Stimulated activated CD4-positive, alpha-beta T cell treated with anti-CD3 and anti-CD28 coated beads, Interleukin-2, amount 100 ng/mL, for 4 hours (primary cell): ENCODE results near the gene TEPSIN.
"Not testable (repeated sequence)": the region's sequence is repeated elsewhere in the genome, so short reads cannot be mapped to it uniquely, and the experiment has no call there.

ENCODE experiments used
- DNase-seq: peaks from one replicate; pipeline ENCODE4 v3.0.0-alpha.2; 2020; ENCODE audit warnings: low read depth

TEPSIN gene

DNA sequence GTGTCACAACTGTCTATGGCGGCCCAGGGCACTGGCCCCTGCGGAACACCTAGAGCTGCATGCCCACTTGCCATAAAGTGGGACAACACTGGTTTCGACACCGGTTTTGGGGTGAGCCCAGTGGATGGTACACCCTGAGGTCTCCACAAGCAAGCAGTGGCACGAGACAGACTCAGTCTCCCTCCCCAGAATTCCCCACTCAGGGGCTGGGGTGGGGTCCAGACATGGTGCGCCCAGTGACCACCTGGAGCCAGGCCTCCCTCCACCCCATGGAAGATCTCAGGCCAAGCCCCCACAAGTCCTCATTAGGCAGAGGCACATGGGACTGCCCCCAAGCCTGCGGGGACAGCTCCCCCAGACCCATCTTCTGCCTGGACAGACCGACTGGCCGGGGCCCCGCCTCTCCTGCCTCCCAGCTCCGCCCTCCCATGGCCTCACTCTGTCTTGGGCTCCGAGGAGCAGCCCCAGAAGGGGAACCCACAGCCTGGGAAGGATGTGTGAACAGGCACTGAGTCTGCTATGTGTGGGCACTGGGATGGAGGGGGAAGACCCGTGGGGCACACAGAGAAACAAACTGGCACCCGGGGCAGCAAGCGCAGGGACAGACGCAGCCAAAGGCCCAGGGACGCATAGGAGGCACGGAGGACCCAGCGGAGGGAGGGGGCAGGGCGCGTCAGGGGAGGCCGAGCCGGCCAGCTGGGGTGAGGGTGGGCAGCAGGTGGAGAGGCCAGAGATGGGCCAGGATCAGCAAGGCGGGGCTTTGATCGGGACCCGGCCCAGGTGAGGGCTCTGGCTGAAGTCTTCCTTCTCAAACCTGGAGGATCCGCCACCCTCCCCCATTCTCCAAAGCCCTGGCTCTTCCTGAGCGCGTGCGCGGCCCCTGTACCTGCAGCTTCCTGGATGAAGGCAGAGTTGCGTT lies 2.8 kb downstream of the TEPSIN start:
- no peak for DNase-seq

DNA sequence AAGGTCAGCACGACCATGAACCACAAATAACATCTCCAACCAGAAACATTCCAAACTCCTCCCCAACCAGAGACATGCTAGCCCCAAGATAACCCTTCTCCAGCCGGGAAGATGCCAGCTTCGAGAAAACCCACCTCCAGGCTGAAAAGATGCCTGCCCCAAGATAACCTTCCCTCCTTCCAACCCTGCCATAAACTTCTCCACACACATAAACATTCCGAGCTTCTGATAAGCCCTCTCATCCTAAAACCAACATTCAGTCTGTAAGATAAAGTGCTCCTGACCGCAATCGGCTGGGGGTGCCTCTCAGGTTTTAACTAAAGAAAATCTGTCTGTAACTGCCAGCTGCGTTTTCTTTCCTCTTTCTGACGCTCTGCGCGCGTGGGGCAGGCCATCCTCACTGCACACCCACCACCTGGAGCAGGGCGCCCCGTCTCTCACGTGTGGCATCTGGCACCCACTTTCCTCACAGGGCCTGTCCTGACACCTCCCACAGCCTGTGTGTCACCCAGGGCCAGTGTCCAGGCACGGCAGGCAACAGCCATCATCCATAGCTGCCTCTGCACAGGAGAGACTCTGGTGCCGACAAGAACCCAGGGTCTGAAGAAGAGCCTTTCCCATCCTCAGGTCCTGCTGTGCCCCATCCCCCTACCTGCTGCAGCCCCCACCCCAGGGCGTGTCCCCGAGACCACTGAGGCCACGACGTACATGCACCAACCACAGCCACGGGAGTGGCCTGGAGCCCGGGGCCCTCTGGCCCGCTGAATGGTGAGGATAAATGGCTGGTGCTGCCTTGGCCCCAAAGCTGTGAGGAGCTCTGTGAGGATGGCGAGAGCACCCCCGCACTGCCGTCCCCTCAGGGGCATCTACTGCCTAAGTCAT lies 3.7 kb downstream of the TEPSIN start:
- no peak for DNase-seq

DNA sequence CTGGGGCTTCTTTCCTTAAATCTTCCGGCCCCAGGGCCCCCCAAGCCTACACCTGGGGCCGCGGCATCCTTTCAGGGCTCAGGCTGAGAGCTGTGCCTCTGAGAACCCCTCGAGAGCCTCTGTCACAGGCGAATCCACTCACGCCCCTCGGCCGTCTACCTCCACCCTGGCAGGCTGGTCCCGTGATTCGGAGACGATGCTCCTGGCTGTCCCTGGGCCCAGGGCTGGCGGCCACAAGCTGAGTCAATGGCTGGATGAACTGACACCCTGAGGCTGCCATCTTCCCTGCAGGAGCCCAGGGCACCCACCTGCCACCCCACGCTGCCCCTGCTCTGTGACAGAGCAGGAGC lies 4.4 kb downstream of the TEPSIN start:
- DNase-seq, result no peak

DNA sequence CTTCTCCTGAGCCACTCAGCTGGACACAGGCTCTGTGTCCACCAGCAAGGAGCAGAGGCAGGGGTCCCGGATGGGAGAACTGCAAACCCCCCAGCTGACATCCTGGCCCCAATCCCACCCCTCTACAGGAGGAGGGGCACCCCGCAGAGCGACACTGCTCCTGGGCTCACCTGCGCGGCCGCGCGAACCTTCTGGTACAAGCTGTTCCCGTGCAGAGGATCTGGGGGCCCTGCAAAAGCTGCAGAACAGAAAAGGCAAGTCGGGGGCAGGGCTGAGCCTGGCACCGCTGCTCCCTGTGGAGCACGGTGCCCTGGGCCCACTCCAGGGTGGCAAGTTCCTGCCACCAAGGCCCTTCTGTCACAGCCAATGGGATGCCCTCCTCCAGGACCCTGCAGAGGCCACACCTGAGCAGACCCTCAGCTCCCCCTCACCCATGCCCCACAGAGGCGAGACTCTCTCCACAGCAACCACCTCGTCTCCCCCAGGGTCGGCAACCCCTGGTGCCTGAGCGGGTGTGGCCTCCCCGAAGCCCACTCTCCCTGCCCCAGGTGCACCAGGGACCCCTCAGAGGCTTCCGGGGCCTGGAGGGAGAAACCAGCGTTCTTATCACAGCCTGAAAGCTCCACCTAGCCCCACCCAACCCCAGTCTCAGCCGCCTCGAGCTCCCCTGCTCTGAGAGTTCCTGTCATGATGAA lies 4.9 kb downstream of the TEPSIN start:
- DNase-seq, result no peak

DNA sequence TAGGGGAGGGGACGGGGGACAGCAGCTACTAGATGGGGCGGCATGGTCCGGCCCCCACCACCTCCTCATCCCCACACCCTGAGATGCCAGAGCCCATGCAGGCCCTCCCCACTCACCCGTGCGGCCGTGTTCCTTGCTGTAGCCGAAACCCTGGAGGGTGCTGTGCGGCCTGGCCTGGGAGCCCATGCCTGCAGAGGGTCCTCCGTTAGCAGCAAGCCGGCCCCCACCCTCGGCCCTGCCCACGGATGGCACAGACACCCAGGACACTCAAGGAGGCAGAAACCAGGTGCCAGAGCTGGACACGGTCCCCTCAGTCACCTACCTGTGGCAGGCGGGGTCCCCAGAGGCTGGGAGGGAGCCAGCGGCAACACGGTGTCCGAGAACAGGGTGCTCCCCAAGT lies 5.5 kb downstream of the TEPSIN start:
- DNase-seq, result no peak

DNA sequence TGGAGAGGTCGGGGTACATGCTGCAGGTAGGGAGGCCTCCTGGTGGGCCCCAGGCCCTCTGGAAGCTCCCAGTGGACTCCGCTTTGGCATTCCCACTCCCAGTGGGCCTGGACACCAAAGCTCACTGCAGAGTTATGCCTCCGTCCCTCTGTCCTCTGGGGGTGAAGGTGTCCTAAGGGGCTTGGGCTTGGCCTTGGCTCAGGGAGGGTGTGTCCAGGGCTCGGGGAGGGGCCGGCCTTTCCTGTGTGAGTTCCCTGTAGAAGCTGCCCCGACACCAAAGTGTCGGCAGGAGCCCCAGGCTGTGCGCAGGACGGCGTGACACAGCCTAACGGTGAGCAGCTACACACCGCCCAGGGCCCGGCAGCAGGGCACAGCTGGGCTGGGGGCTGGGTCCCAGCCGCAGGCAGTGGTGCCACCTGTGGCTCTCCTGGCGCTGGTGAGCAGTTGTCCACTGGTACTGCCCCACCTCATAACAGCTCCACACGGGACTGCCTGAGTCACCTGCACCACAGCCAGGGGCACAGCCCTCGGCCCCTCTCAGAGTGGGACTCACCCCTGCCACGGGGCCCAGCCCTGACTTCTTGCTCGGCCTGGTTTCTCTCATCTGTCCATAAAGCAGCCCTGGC lies 6.1 kb downstream of the TEPSIN start:
- no peak for DNase-seq

DNA sequence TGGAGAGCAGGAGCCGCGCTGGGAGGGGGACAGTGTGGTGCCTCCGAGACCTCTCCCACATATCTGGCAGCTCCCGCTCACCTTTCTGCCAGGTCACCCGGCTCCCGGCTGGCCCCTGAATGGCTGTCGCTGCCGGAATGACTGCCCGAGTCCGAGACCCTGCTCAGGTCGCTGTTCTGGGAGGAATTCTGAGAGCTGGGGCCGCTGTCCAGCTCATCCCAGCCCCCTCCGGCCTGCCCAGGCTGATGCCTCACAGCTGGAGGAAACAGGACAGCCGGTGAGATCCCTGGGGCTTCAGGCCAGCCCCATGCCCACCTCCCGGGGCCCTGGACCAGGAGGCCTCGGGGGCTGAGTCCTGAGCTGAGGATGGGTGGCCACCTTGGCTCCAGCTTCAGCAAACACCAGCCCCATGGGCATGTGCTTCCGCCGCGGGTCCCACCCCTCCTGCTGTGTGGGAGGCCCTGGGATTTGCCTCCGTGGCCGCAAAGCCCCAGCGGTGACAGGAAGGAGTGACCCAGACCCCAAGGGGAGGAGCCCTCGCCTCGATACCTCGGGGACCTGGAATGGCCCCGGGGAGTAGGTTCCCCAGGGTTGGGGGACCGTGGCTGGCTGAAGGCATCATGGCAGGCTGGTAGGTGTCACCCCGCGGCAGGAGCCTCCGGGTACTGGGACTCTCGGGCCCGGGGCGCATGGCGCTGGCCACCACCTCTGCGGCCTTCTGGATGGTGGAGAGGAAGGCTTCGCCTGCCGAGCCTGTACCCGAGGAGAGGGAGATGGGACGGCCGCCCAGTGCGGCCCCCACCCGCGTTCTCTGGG lies 6.9 kb downstream of the TEPSIN start:
- no peak for DNase-seq

DNA sequence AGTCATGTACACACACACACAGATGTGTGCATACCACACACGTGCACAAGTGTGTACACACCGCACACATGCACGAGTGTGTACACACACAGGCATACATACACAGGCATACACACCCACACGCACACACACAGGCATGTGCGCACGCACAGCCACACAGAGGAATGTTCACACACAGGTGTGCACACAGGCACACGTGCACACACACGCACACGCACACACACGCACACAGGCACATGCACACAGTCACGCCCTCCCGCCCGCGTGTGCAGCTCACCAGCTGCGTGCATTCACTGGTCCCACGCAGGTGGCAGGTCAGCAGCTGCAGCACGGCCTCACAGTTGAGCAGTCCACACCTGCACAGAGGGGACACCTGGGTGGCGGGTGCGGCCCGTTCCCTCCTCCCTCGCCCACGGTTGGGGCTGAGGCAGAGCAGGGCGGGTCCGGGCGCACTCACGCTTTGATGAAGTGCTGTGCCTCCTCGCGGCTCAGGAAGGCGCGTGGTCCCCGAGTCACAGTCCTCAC lies 7.7 kb downstream of the TEPSIN start:
- no peak for DNase-seq

DNA sequence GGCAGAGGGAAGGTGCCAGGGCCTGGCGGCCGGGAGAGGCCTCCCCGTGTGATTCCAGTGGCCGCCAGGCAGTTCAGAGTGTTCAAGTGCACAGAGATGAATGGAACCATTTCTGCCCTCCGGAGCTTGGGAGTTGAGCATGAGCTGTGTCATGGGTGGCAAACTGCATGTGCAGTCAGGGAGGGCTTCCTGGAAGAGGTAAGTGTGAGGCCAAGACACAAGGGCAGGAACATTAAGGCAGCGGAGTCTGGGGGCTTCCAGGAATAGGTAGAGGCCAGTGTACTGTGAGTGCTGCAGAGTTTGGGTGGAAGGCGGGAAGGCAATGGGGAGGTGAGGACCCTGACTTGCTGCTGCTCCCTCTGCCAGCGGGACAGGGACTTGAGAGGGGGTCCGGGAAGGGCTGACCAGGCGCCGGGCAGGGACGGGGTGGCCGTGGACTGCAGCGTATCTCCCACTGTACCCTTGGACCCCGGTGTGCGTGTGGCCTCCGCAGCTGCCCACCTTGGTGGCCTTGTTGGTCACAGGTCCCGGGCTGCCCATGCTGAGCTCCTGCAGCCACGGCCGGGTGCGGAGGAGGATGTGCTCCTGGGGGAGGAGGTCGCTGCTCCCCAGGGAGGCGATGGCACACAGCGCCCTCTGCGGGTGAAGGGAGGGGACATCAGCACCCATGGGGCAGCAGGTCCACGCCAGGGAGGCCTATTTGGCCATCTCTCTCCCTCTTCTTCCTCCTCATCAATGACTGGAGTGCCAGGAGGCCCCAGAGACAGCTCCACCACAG lies 8.6 kb downstream of the TEPSIN start:
- no peak for DNase-seq

DNA sequence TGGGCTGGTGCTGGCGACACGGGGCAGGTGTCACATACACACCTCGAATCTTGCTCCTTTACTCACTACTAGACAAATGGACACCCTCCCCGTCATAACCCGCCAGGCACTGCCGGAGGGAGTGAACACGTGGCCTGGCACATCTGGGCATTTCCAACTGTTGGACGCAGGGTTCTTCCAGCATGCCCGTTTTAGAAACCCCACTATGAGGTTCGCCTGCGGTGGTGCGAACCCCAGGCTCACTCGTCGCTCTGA lies 9.3 kb downstream of the TEPSIN start:
- DNase-seq, result no peak

DNA sequence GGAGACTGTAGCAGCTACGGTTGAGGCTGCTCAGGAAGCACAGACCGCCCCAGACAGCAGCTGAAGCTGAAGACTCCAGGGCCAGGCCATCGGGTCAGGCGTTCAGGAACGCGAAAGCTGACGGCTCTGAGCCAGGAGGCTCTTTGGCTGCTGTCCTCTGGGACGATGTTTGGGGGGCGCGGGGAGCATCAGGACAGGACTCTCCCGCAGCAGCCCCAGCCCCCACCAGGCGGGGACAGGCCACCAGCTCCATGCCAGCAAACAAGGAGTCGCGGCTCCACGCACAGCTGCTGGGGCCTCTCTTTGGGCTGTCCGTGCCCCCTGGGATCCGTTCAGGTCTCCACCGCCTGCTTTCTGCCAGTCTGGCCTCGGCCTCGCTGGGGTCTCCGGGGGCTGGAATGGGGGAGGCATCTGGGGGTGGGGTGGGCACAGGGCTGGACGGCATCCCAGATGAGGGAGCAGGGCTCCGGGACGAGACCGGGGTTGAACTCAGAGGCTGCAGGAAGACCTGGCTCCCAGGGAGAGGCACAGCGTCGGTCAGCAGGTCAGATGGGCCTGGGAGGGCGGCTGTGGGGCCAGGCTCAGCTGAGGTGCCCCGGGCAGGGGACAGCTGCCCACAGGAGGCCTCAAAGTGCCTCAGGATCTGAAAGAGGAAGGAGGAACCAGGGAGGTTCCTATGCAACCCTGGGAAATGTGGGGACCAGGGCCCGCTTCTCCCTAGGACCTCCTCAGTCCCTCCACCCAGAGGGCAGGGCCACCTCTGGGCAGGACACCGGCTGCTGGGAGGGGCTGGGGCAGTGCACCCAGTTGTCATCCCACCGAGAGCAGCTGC lies 9.8 kb downstream of the TEPSIN start:
- DNase-seq, result no peak

DNA sequence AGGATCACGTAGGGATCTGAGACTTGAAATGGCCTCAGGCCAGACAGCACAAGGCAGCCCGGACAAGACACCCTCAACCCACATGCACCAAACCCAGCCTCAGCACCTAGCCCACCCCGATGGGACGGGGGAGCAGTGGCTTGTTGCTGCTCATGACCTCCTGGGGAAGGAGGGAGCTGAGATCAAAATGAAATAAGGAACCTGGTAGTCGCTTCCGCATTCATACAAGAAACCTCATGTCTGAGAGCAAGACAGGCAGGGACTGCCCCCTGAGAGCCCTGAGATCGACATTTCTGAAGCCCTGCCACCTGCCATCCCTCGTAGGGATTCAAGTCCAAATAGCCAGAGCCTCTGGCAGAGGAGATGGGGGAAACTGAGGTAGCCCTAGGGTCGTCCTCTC lies 10.4 kb downstream of the TEPSIN start:
- no peak for DNase-seq

DNA sequence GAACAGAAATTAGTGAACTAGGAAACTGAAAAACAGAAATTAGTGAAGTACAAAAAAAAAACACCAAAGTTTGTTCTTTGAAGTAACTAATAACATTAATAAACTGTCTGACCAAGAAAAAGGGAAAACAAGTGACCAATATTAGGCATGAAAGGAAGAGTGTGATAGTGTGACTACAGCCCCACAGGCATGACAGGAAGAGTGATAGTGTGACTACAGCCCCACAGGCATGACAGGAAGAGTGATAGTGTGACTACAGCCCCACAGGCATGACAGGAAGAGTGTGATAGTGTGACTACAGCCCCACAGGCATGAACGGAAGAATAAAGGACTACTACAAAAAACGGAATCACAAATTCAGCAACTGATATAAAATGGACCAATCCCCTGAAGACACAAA lies 11.2 kb downstream of the TEPSIN start:
- DNase-seq, result not testable (repeated sequence)

DNA sequence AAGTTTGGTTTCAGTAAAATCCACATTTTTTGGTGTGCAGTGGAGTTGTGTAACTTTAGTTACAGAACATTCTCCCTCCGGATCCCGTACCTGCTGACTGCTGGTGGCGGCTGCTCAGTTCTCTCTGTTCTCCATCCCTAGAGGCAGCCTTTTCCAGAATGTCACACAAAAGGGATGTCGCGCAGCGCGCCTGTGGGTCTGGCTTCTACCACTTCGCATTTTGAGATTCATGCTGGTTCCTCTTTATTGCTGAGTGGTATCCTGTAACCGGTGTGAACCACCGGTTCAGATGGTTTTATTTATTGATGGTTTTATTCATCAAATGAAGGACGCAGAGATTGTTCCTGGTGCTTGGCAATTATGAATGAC lies 15.1 kb downstream of the TEPSIN start:
- no peak for DNase-seq

DNA sequence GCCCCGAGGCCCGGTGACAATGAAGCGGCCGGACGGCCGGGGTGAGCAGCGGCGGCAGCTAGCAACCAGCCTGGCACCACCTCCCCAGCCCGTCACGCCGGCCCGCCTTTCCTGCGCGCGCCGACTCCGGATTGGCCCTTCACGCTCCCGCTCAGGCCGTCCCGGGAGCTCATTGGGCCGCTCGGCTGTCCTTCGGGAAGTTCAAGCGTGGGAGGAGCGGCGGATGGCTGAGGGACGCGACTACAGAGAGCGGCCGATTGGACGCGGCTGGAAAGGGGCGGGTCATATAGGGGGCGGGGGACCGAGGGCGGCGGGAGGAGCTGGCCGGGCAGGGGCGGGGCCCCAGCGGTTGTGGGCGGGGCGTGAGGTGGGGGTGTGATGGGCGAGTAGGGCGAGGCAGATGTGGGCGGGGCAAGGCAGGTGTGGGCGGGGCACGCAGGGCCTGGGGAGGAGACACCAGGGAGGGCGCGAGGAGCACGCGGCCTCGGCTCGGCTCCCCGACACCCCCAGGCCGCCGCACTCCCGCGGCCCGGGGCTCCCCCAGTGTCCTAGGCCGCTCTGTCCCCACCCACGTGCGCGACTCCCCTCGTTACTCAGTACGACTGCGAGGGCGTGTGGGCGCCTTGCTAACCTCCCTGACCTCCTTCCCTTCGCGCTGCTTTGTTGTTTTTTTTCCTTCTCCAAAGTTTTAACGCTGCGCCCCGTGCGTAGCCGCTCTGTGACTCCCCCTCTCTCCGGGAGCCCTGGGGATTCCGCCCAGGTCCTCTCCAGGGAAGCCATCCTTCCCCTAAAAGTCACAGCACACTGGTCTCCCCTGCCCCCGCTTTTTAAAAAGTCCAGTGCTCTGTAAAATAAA lies 15.7 kb downstream of the TEPSIN start, which contains the start of gene CEP131:
Gene CEP131 (minus strand): TSS at position 60 of the 856 bp plus-strand sequence. CDS start 2,909 bp downstream, outside the sequence.
- peak; percentile 99 for DNase-seq

DNA sequence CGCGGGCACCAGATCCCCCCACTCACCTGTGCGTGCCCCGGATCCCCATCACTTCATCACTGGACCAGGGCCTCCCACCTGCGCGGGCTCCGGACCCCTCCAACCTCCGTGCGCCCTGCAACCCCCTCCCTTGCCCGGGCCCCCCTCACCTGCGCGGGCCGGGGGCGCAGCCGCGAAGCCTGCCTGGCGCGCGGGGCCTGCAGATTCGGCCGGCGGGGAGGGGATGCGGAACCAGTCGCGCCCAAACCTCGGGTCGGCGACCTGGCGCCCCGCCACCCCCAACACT lies 16.3 kb downstream of the TEPSIN start:
- DNase-seq, result no peak

DNA sequence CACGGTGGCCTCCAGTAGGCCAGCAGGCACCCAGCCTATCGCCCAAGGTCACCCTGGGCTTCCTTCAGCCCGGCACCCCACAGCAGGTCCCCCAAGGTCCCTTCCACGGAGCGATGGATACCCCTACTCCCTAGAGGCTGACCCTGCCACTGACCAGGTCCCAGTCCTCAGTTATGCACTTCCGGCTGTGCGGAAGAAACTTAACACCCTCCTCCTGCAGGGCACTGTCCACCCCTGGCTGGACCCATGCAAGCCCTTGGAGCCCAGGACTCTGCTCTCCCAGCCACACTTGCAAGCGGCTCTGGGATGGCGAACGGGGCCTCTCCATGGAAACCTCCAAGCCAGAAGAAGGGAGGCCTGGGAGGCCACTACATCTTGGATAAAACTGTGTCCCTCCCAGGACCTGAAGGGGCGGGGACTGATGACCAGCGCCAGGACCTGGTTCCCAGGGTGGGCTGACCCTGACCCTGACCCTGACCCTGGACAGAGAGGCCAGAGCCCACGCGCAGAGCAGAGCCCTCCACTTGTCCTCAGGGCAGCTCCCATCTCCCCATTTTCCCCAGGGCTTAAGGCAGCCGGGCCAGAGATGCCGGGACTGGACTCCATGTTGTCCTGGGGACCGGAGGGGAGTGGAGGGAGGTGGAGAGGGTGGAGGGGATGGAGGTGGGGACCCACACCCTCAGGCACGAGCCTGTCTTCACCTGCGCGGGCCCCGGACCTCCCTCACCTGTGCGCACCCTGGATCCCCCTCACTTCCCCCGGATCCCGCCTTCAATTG lies 16.8 kb downstream of the TEPSIN start:
- DNase-seq, result no peak

DNA sequence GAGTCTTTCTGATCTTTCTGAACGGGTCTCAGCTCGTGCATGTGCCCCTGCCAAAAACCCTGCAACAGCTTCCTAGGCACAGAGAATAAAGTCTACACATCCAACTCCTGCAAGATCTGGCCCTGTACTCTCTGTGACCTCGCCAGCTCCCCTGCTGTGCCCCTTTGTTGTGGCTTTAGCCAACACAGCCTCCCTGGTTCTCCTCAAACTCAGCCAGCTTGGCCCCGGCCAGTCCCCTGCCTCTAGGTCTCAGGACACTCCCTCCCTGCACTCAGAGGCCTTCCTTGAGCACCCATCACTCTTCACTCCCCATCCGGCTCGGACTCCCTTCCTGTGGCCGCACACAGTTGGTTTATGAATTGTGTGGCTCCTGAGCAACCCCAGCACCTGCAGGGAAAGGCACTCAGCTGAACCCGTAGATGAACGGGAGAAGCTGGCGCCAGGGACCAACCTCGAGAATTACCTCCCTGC lies 17.4 kb downstream of the TEPSIN start:
- DNase-seq, result no peak
